Measurements from ENCODE around the gene TRMT1L. TPM values are rescaled to one million over a fixed set of nuclear protein-coding genes. Genes with fewer than 3 reads are reported as not detected.

Gene TRMT1L
- total RNA-seq, 1 donor from 2014 or later, result 21.6 TPM

GRCh38 chr1:185144233-185144632 lies 12.5 kb downstream of the TRMT1L start:
- Mint-ChIP-seq H3K36me3 (peaks cover 9% of the 10 kb centered on the region), H3K27me3 (no peaks in the 10 kb centered on the region), H3K9me3 (no peaks in the 10 kb centered on the region), H3K27ac (no peak overlapping the region), H3K4me3 (no peak overlapping the region), H3K4me1 (ENCODE audit: unreplicated experiment) (no peaks in the 10 kb centered on the region)
- DNase-seq (ENCODE audit: extremely low spot score, unreplicated experiment), result no peak
- no peak for TF ChIP-seq CTCF (conservative IDR thresholded peaks at IDR 0.05)

- Mint-ChIP-seq H3K4me3 (no peak overlapping the region), H3K9me3 (no peaks in the 10 kb centered on the region), H3K36me3 (peaks cover 8% of the 10 kb centered on the region), H3K27ac (no peak overlapping the region), H3K27me3 (no peaks in the 10 kb centered on the region), H3K4me1 (ENCODE audit: unreplicated experiment) (no peaks in the 10 kb centered on the region)
- no peak for DNase-seq (ENCODE audit: extremely low spot score, unreplicated experiment)
- TF ChIP-seq CTCF (conservative IDR thresholded peaks at IDR 0.05), result no peak
Observed at GRCh38 chr1:185139246-185139645, 17.5 kb downstream of the TRMT1L start.

- H3K36me3 Mint-ChIP-seq, result peaks cover 18% of the 10 kb centered on the region
- no peak overlapping the region for H3K4me3 Mint-ChIP-seq
- H3K4me1 Mint-ChIP-seq (ENCODE audit: unreplicated experiment), result no peaks in the 10 kb centered on the region
- no peaks in the 10 kb centered on the region for H3K27me3 Mint-ChIP-seq
- no peak for DNase-seq (ENCODE audit: extremely low spot score, unreplicated experiment)
- H3K9me3 Mint-ChIP-seq, result no peaks in the 10 kb centered on the region
- H3K27ac Mint-ChIP-seq, result no peak overlapping the region
- TF ChIP-seq CTCF (conservative IDR thresholded peaks at IDR 0.05), result no peak
Observed at GRCh38 chr1:185137896-185138545, 18.7 kb downstream of the TRMT1L start.

GRCh38 chr1:185132534-185132933 lies 24.2 kb downstream of the TRMT1L start:
- TF ChIP-seq CTCF (conservative IDR thresholded peaks at IDR 0.05), result no peak
- no peak for DNase-seq (ENCODE audit: extremely low spot score, unreplicated experiment)
- Mint-ChIP-seq H3K27me3 (no peaks in the 10 kb centered on the region), H3K9me3 (peaks cover 5% of the 10 kb centered on the region), H3K27ac (no peak overlapping the region), H3K4me3 (no peak overlapping the region), H3K36me3 (peaks cover 51% of the 10 kb centered on the region), H3K4me1 (ENCODE audit: unreplicated experiment) (no peaks in the 10 kb centered on the region)

- TF ChIP-seq CTCF (conservative IDR thresholded peaks at IDR 0.05), result no peak
- no peak for DNase-seq (ENCODE audit: extremely low spot score, unreplicated experiment)
- no peaks in the 10 kb centered on the region for H3K4me1 Mint-ChIP-seq (ENCODE audit: unreplicated experiment)
- H3K27me3 Mint-ChIP-seq, result no peaks in the 10 kb centered on the region
- H3K36me3 Mint-ChIP-seq, result peaks cover 44% of the 10 kb centered on the region
- H3K4me3 Mint-ChIP-seq, result no peak overlapping the region
- H3K27ac Mint-ChIP-seq, result no peak overlapping the region
- H3K9me3 Mint-ChIP-seq, result peaks cover 5% of the 10 kb centered on the region
Observed at GRCh38 chr1:185129708-185130107, 27.0 kb downstream of the TRMT1L start.

Data from type B pancreatic cell (in vitro differentiated cells).